ENCODE data around the gene SUMO3. TPM values are rescaled to one million over a fixed set of nuclear protein-coding genes. Genes with fewer than 3 reads are reported as not detected.

Gene SUMO3
- total and polyA plus RNA-seq, 2 of the 13 experiments (the other 11 are each of a cell fraction or from before 2014, with no cell fraction given) = 51.4 to 92.4 TPM

- TF ChIP-seq ZNF687 (CRISPR knock-in tag; IDR thresholded peaks at IDR 0.05) (peak; percentile 39; the same call in 1 of the 2 replicates), MAX (IDR thresholded peaks at IDR 0.05) (0 out of 2 replicates have a peak, but pooled peaks have one; percentile 31), ZNF337 (CRISPR knock-in tag; IDR thresholded peaks at IDR 0.05; ENCODE audit: borderline replicate concordance, low read depth) (no peak), SALL2 (CRISPR knock-in tag; IDR thresholded peaks at IDR 0.05) (no peak), FOSL1 (CRISPR knock-in tag; IDR thresholded peaks at IDR 0.05; ENCODE audit: borderline replicate concordance) (no peak)
Measured at GRCh38 chr21:44761747-44762208, 56.1 kb downstream of the SUMO3 start (continued).

- H3K36me3 ChIP-seq (replicated peaks in 1 of 2; ENCODE audit: control insufficient read depth in 1 of 2, insufficient read depth in 2 of 2, low read length in 2 of 2) = no peaks in the 10 kb centered on the region
- peak overlapping the region; percentile 24 to 49 (median 28) for H3K4me3 ChIP-seq (replicated peaks in 1 of 3; ENCODE audit: insufficient read depth in 1 of 3, low read depth in 2 of 3, low read length in 3 of 3)
- ChIA-PET POLR2A (interaction anchor here (0.7 kb wide), 1 partner anchor 9 kb away, joined by 3 read pairs; no protein-coding TSS in a partner anchor), CTCF (ENCODE audit: low intra/inter-chr PET ratio, low total read pairs) (no interaction called here)
- no peaks in the 10 kb centered on the region for H3K79me2 ChIP-seq (ENCODE audit: insufficient read depth, low read length)
- FAIRE-seq = peak; percentile 65
- H3K9ac ChIP-seq (ENCODE audit: insufficient read depth, low read depth, low read length) = no peak overlapping the region
- peak overlapping the region; percentile 91 for H3K4me2 ChIP-seq (ENCODE audit: low read depth, low read length)
- no TSS peak for BruUV-seq (replicated peaks)
- WGBS (ENCODE audit: low lambda C conversion rate) = 34% methylated on average over 21 of the region's 21 CpGs
- peaks cover 51% of the 10 kb centered on the region for H3K4me1 ChIP-seq (ENCODE audit: insufficient read depth, low read length)
- no peak overlapping the region for H2AFZ ChIP-seq (ENCODE audit: low read length)
- peak; percentile 67 for ATAC-seq
- intact Hi-C loops (cut with micrococcal nuclease; ENCODE audit: unreplicated experiment) = no loop called here
- H3K9me3 ChIP-seq (ENCODE audit: low read length) = no peaks in the 10 kb centered on the region
- in situ Hi-C loops (cut with HindIII; ENCODE audit: extremely low pct_ligation_motif_present, low pct_unique_long_range_greater_than_20kb) = no loop called here
- H3K27me3 ChIP-seq (ENCODE audit: control insufficient read depth in 1 of 2, insufficient read depth in 2 of 2, low read length in 2 of 2) = peaks cover 2 to 41% of the 10 kb centered on the region in 2 experiments; a peak in 4 of 5 replicates
- DNase-seq (ENCODE audit: low spot score) = peak; percentile 44
- H4K20me1 ChIP-seq (ENCODE audit: insufficient read depth, low read length) = no peaks in the 10 kb centered on the region
- no peak overlapping the region for H3K27ac ChIP-seq (ENCODE audit: extremely low read length, insufficient read depth, low read length)
- TF ChIP-seq E2F1 (CRISPR knock-in tag; IDR thresholded peaks at IDR 0.05) (no peak), PCBP2 (optimal IDR thresholded peaks at IDR 0.05; ENCODE audit: low read depth, low read length, poor library complexity, severe bottlenecking) (no peak), CCDC6 (CRISPR knock-in tag; IDR thresholded peaks at IDR 0.05) (no peak), HMG20A (CRISPR knock-in tag; IDR thresholded peaks at IDR 0.05; ENCODE audit: borderline replicate concordance) (no peak), ZNF740 (CRISPR knock-in tag; IDR thresholded peaks at IDR 0.05) (no peak), KLF9 (CRISPR knock-in tag; IDR thresholded peaks at IDR 0.05; ENCODE audit: low read depth) (peak; percentile 39; the same call in 1 of the 2 replicates)
Measured at GRCh38 chr21:44761011-44761729, 56.7 kb downstream of the SUMO3 start.
